HEK293T (cell line): Measurements from ENCODE around the gene SNAPC4.

ENCODE experiments used
- CTCF ChIA-PET: fragments of 350-600 bp; formaldehyde crosslinking; extraction: SDS; loops from one replicate; lab custom pipeline; 2021; ENCODE audit warnings: antibody characterized with exemption, inconsistent platforms; lab: Yijun Ruan, JAX
- POLR2A ChIA-PET: fragments of 350-600 bp; formaldehyde crosslinking; extraction: SDS; loops from one replicate; lab custom pipeline; 2020; ENCODE audit warnings: antibody characterized with exemption, inconsistent platforms; lab: Yijun Ruan, JAX
- DNase-seq: peaks from one replicate; pipeline ENCODE4 v3.0.0; 2012; ENCODE audit warnings: mixed read lengths; ENCODE audit errors: extremely low spot score
- ARNT ChIP-seq: fragments of 450-650 bp; IDR thresholded peaks from 2 replicates; pipeline ENCODE4 v1.6.1; 2017; ENCODE audit warnings: mild to moderate bottlenecking
- BHLHE40 ChIP-seq: fragments of 450-650 bp; IDR thresholded peaks from 2 replicates; pipeline ENCODE4 v1.6.1; 2016; ENCODE audit warnings: mild to moderate bottlenecking, moderate library complexity, borderline replicate concordance
- CTBP1 ChIP-seq: fragments of 450-650 bp; IDR thresholded peaks from 2 replicates; pipeline ENCODE4 v1.6.1; 2016; ENCODE audit warnings: borderline replicate concordance
- ELF4 ChIP-seq: fragments of 450-650 bp; IDR thresholded peaks from 2 replicates; pipeline ENCODE4 v1.6.1; 2017; ENCODE audit warnings: antibody characterized with exemption
- FOXA1 ChIP-seq: fragments of 450-650 bp; IDR thresholded peaks from 2 replicates; pipeline ENCODE4 v1.6.1; 2016; ENCODE audit warnings: mild to moderate bottlenecking
- FOXK2 ChIP-seq: fragments of 450-650 bp; IDR thresholded peaks from 2 replicates; pipeline ENCODE4 v1.6.1; 2016; ENCODE audit warnings: mild to moderate bottlenecking
- FOXM1 ChIP-seq: fragments of 450-650 bp; IDR thresholded peaks from 2 replicates; pipeline ENCODE4 v1.6.1; 2017; ENCODE audit warnings: mild to moderate bottlenecking, borderline replicate concordance
- HDGF ChIP-seq: fragments of 450-650 bp; IDR thresholded peaks from 2 replicates; pipeline ENCODE4 v1.6.1; 2017; ENCODE audit warnings: antibody characterized with exemption, borderline replicate concordance
- L3MBTL2 ChIP-seq: fragments of 450-650 bp; conservative IDR thresholded peaks from 2 replicates; pipeline ENCODE4 v1.6.1; 2016; ENCODE audit warnings: mild to moderate bottlenecking
- LEF1 ChIP-seq: fragments of 450-650 bp; IDR thresholded peaks from 2 replicates; pipeline ENCODE4 v1.6.1; 2017; ENCODE audit warnings: mild to moderate bottlenecking, borderline replicate concordance
- NFRKB ChIP-seq: fragments of 450-650 bp; IDR thresholded peaks from 2 replicates; pipeline ENCODE4 v1.6.1; 2016; ENCODE audit warnings: mild to moderate bottlenecking, moderate library complexity
- SP1 ChIP-seq: fragments of 450-650 bp; IDR thresholded peaks from 2 replicates; pipeline ENCODE4 v1.6.1; 2017
- SUZ12 ChIP-seq: fragments of 450-650 bp; IDR thresholded peaks from 2 replicates; pipeline ENCODE4 v1.6.1; 2016; ENCODE audit warnings: mild to moderate bottlenecking
- TARDBP ChIP-seq: fragments of 450-650 bp; IDR thresholded peaks from 2 replicates; pipeline ENCODE4 v1.6.1; 2016
- ZNF384 ChIP-seq: fragments of 450-650 bp; IDR thresholded peaks from 2 replicates; pipeline ENCODE4 v1.6.1; 2016
- TF ChIP-seq, protein P1 (sequence below): fragments of 450-650 bp; IDR thresholded peaks from 2 replicates; pipeline ENCODE4 v1.6.1; 2016

Gene SNAPC4

GRCh38 chr9:136433849-136434579 lies 34.0 kb upstream of the SNAPC4 start:
- TF ChIP-seq SP1 (no peak), LEF1 (no peak), BHLHE40 (no peak), ZNF384 (no peak), FOXK2 (no peak), NFRKB (no peak), ARNT (no peak), ELF4 (no peak), L3MBTL2 (no peak)
- TF ChIP-seq, protein P1, sequence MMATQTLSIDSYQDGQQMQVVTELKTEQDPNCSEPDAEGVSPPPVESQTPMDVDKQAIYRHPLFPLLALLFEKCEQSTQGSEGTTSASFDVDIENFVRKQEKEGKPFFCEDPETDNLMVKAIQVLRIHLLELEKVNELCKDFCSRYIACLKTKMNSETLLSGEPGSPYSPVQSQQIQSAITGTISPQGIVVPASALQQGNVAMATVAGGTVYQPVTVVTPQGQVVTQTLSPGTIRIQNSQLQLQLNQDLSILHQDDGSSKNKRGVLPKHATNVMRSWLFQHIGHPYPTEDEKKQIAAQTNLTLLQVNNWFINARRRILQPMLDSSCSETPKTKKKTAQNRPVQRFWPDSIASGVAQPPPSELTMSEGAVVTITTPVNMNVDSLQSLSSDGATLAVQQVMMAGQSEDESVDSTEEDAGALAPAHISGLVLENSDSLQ, result no peak
- DNase-seq, result no peak
- CTCF ChIA-PET, result no interaction called here
- POLR2A ChIA-PET, result no interaction called here

DNA sequence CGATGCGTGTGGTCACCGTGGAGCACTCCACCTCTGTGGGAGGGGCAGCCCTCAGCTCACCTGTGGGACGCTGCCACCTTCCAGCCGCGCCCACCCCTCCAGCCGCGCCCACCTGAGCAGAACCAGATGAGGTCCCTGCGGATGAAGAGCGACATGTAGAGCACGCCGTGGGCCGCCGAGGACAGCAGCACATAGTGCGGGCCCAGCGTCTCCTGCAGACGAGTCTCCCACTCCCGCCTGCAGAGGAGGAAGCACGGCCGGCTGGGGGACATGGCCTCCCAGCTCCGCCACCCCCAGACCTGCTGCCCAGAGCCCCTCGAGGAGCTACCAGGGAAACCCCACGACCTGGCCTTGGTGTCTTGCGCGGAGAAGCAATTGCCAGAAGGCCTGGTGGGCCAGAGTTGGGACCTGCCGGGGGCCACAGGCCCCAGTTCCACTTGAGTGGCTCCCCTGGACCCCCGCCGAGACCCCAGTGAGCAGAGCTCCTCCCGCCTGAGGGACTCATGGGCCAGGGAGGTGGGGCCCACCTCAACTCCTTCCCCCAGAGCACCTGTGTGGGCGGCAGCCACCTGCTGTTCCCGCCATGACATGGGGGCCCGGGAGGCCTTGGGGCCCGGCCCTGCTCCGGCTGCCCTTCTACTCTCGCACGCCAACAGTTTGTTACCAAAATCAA lies 33.2 kb upstream of the SNAPC4 start:
- DNase-seq, result no peak
- ChIA-PET CTCF (no interaction called here), POLR2A (no interaction called here)
- no peak for TF ChIP-seq ZNF384
- no peak for TF ChIP-seq TARDBP
- no peak for TF ChIP-seq SUZ12
- no peak for TF ChIP-seq FOXK2
- no peak for TF ChIP-seq ELF4
- no peak for TF ChIP-seq LEF1
- TF ChIP-seq, protein P1, result no peak
- no peak for TF ChIP-seq BHLHE40
- no peak for TF ChIP-seq CTBP1

GRCh38 chr9:136432591-136432990 lies 32.6 kb upstream of the SNAPC4 start:
- ChIA-PET POLR2A (no interaction called here), CTCF (no interaction called here)

DNA sequence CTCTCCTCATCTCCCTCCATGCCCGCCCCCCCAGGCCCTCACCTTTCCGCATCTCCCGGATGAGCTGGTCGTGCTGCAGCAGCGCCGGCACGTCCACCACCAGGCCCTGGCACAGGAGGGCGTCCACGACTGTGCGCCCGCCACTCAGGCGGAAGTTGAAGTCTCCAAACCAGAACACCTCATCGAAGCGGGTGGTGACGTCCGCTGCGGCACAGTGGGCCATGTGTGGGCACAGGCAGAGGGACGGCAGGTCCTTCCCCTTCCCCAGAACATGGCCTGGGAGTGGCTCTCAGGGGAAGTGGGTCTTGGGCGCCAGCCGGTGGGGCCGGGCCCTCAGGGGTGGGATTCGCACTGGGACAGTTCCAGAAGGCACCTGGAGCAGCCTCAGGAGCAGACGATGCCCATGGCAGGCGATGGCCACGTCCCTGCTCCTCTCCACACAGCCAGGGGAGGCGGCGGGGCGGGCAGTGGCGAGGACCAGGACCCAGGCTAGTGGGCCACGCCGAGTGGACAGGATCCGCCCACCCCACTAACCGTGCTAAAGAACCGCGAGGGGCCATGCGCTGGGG lies 31.9 kb upstream of the SNAPC4 start:
- no peak for DNase-seq
- TF ChIP-seq, protein P1, result no peak
- TF ChIP-seq L3MBTL2 (no peak), FOXK2 (no peak), FOXM1 (no peak), BHLHE40 (no peak), SUZ12 (no peak), LEF1 (no peak), ELF4 (no peak), FOXA1 (no peak), ARNT (no peak)
- ChIA-PET CTCF (no interaction called here), POLR2A (no interaction called here)

More at GRCh38 chr9:136432591-136432990, 32.6 kb upstream of the SNAPC4 start:
- DNase-seq, result no peak
- TF ChIP-seq FOXK2 (no peak), NFRKB (no peak), FOXM1 (no peak), HDGF (no peak), ZNF384 (no peak), SP1 (no peak), TARDBP (no peak), BHLHE40 (no peak)

DNA sequence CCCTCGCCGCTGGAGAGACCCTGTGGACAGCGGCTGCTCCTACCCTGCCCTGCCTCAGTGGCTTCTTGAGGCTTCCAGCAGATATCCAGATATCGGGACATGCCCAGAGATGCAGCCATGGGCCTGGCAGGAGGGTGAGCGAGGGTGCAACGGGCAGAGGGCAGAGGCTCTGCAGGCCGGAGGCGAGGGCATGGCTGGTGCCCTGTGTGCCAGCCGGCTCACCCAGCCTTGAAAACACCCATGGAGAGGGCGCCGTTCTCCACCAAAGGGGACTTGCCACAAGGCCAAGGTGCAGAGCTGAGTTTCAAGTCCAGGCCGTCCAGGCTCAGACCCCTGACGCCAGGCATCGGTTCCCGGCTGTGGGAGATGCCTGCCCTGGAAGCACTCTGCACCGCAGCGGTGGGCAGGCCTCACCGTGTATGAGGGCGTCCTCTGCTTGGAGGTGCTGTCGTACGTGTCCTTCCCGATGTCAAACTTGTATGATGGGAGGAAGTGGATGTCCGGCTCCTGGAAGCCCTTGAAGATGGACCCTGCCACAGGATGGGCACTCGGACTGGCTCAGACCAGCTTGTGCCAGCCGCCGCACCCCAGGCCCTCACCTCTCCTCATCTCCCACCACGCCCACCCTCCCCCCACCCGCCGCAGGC lies 30.7 kb upstream of the SNAPC4 start:
- ChIA-PET POLR2A (no interaction called here), CTCF (no interaction called here)
- TF ChIP-seq FOXA1 (no peak), ELF4 (no peak), ARNT (no peak), CTBP1 (no peak), TARDBP (no peak), FOXK2 (no peak), FOXM1 (no peak), L3MBTL2 (no peak), NFRKB (no peak), SUZ12 (no peak), SP1 (no peak), HDGF (no peak), BHLHE40 (no peak), LEF1 (no peak)
- TF ChIP-seq, protein P1, result no peak
- no peak for DNase-seq
